Caco-2 (cell line): Measurements from ENCODE around the gene YIPF6. TPM values are rescaled to one million over a fixed set of nuclear protein-coding genes. Genes with fewer than 3 reads are reported as not detected.
"Not testable (repeated sequence)": the region's sequence is repeated elsewhere in the genome, so short reads cannot be mapped to it uniquely, and the experiment has no call there.

Source experiments
- BruUV-seq: library from RNA; stranded (reverse); fragments of 400-500 nt; replicated peaks from 2 replicates; lab custom pipeline; 2021; lab: Mats Ljungman, UMichigan
- CTCF ChIA-PET: fragments of 300-600 bp; sonication (Branson Sonifier 250); formaldehyde crosslinking; loops from one replicate; lab custom pipeline; 2022; ENCODE audit warnings: antibody characterized with exemption; lab: Charles Lee
- POLR2A ChIA-PET: fragments of 300-600 bp; sonication (Branson Sonifier 250); formaldehyde crosslinking; loops from one replicate; lab custom pipeline; 2022; ENCODE audit warnings: antibody characterized with exemption; lab: Charles Lee
- DNase-seq, 2 experiments: peaks; one replicate each; pipeline versions ENCODE4 v3.0.0 to v3.0.0-alpha.2; 2020 to 2022
- H3K27me3 ChIP-seq: replicated peaks from 2 replicates; pipeline ENCODE4 v1.6.0; 2011; ENCODE audit warnings: low read length; ENCODE audit not compliant: control insufficient read depth, insufficient read depth
- H3K36me3 ChIP-seq: 2 replicates; pipeline ENCODE4 v1.5.1; 2011; ENCODE audit warnings: low read length; ENCODE audit not compliant: control insufficient read depth, insufficient read depth
- H3K4me1 ChIP-seq: fragments of 250-450 bp; sonication (Bioruptor Pico); 2 replicates; pipeline ENCODE4 v1.5.1; 2020; ENCODE audit warnings: mild to moderate bottlenecking
- H3K4me3 ChIP-seq: 2 replicates; pipeline ENCODE4 v1.5.1; 2011; ENCODE audit warnings: low read depth, mild to moderate bottlenecking, control low read depth, low read length
- H3K9me3 ChIP-seq: fragments of 250-450 bp; sonication (Bioruptor Pico); 2 replicates; pipeline ENCODE4 v1.5.1; 2020; ENCODE audit warnings: mild to moderate bottlenecking, moderate library complexity
- H3K27ac Mint-ChIP-seq: one replicate; pipeline ENCODE4 v1.8.0; 2022; ENCODE audit warnings: mixed read lengths; ENCODE audit not compliant: unreplicated experiment
- H3K27me3 Mint-ChIP-seq: one replicate; pipeline ENCODE4 v1.8.0; 2022; ENCODE audit warnings: mixed read lengths; ENCODE audit not compliant: insufficient read depth, unreplicated experiment
- H3K36me3 Mint-ChIP-seq: one replicate; pipeline ENCODE4 v1.8.0; 2022; ENCODE audit warnings: mild to moderate bottlenecking, mixed read lengths; ENCODE audit not compliant: insufficient read depth, unreplicated experiment
- H3K4me1 Mint-ChIP-seq: one replicate; pipeline ENCODE4 v1.8.0; 2022; ENCODE audit warnings: low read depth, mixed read lengths; ENCODE audit not compliant: unreplicated experiment
- H3K4me3 Mint-ChIP-seq: one replicate; pipeline ENCODE4 v1.8.0; 2022; ENCODE audit warnings: mild to moderate bottlenecking, moderate library complexity, mixed read lengths; ENCODE audit not compliant: unreplicated experiment
- H3K9me3 Mint-ChIP-seq: one replicate; pipeline ENCODE4 v1.8.0; 2022; ENCODE audit warnings: mixed read lengths; ENCODE audit not compliant: unreplicated experiment
- intact Hi-C: fragments of 100-400 bp; cut with micrococcal nuclease; formaldehyde crosslinking; loops from one replicate; pipeline ENCODE4 v1.10.0; 2022; ENCODE audit not compliant: unreplicated experiment
- total RNA-seq: library from RNA; stranded (reverse); gene quantifications from 2 replicates; pipeline ENCODE4 v1.2.3, GENCODE V29; 2022
- TF ChIP-seq, protein P1 (sequence below), 2 experiments: fragments of 200-600 bp in 1 of 2; IDR thresholded peaks; 1 replicate in 1 of 2; 2 replicates in 1 of 2; pipeline versions ENCODE4 v1.5.1 to v1.8.0; 2011 to 2022; ENCODE audit warnings: antibody characterized with exemption in 1 of 2, control low read depth in 1 of 2, inconsistent platforms in 1 of 2, low read depth in 1 of 2, low read length in 1 of 2, mild to moderate bottlenecking in 1 of 2, moderate library complexity in 1 of 2; ENCODE audit not compliant: insufficient read depth in 1 of 2, severe bottlenecking in 1 of 2, unreplicated experiment in 1 of 2

Gene YIPF6
- total RNA-seq, 1 experiment from 2014 or later, result 43.5 TPM

- H3K36me3 Mint-ChIP-seq, result peaks cover 25% of the 10 kb centered on the region
- no peak overlapping the region for H3K4me3 Mint-ChIP-seq
- no peaks in the 10 kb centered on the region for H3K4me1 ChIP-seq
- no peaks in the 10 kb centered on the region for H3K27me3 Mint-ChIP-seq
- H3K4me1 Mint-ChIP-seq, result peaks cover 7% of the 10 kb centered on the region
- no peak overlapping the region for H3K27ac Mint-ChIP-seq
- DNase-seq, result no peak
- TF ChIP-seq, protein P1, sequence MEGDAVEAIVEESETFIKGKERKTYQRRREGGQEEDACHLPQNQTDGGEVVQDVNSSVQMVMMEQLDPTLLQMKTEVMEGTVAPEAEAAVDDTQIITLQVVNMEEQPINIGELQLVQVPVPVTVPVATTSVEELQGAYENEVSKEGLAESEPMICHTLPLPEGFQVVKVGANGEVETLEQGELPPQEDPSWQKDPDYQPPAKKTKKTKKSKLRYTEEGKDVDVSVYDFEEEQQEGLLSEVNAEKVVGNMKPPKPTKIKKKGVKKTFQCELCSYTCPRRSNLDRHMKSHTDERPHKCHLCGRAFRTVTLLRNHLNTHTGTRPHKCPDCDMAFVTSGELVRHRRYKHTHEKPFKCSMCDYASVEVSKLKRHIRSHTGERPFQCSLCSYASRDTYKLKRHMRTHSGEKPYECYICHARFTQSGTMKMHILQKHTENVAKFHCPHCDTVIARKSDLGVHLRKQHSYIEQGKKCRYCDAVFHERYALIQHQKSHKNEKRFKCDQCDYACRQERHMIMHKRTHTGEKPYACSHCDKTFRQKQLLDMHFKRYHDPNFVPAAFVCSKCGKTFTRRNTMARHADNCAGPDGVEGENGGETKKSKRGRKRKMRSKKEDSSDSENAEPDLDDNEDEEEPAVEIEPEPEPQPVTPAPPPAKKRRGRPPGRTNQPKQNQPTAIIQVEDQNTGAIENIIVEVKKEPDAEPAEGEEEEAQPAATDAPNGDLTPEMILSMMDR (IDR thresholded peaks at IDR 0.05; ENCODE audit: insufficient read depth in 1 of 2, low read depth in 1 of 2, low read length in 1 of 2, severe bottlenecking in 1 of 2, unreplicated experiment in 1 of 2), result no peak
- ChIA-PET CTCF (no interaction called here), POLR2A (no interaction called here)
- H3K36me3 ChIP-seq, result no peaks in the 10 kb centered on the region
- no peaks in the 10 kb centered on the region for H3K27me3 ChIP-seq
- intact Hi-C loops, result no loop called here
- H3K4me3 ChIP-seq, result no peak overlapping the region
- no TSS peak for BruUV-seq
- no peaks in the 10 kb centered on the region for H3K9me3 ChIP-seq
- H3K9me3 Mint-ChIP-seq, result no peaks in the 10 kb centered on the region
Measured at GRCh38 chrX:68506649-68507048, 7.8 kb downstream of the YIPF6 start.

- Histone ChIP-seq H3K9me3 (no peaks in the 10 kb centered on the region), H3K36me3 (no peaks in the 10 kb centered on the region), H3K4me3 (no peak overlapping the region), H3K27me3 (no peaks in the 10 kb centered on the region), H3K4me1 (no peaks in the 10 kb centered on the region)
- ChIA-PET CTCF (interaction anchor here (0.7 to 1.5 kb wide), 2 partner anchors 8 to 201 kb away, joined by 3 to 5 read pairs; no protein-coding TSS in a partner anchor), POLR2A (no interaction called here)
- Mint-ChIP-seq H3K4me3 (no peak overlapping the region), H3K4me1 (peaks cover 7% of the 10 kb centered on the region), H3K27me3 (no peaks in the 10 kb centered on the region), H3K36me3 (peaks cover 27% of the 10 kb centered on the region), H3K27ac (no peak overlapping the region), H3K9me3 (no peaks in the 10 kb centered on the region)
- TF ChIP-seq, protein P1 (IDR thresholded peaks at IDR 0.05; ENCODE audit: insufficient read depth in 1 of 2, low read depth in 1 of 2, low read length in 1 of 2, severe bottlenecking in 1 of 2, unreplicated experiment in 1 of 2), result no peak
- no peak for DNase-seq
- no TSS peak for BruUV-seq
- intact Hi-C loops, result no loop called here
Measured at GRCh38 chrX:68508799-68509198, 9.9 kb downstream of the YIPF6 start.

GRCh38 chrX:68511255-68511654 lies 12.4 kb downstream of the YIPF6 start:
- Mint-ChIP-seq H3K9me3 (no peaks in the 10 kb centered on the region), H3K4me3 (no peak overlapping the region), H3K27ac (no peak overlapping the region), H3K36me3 (peaks cover 34% of the 10 kb centered on the region), H3K4me1 (peaks cover 7% of the 10 kb centered on the region), H3K27me3 (no peaks in the 10 kb centered on the region)
- Histone ChIP-seq H3K4me3 (no peak overlapping the region), H3K27me3 (no peaks in the 10 kb centered on the region), H3K36me3 (no peaks in the 10 kb centered on the region), H3K4me1 (no peaks in the 10 kb centered on the region), H3K9me3 (no peaks in the 10 kb centered on the region)
- DNase-seq, result peak in 1 of 2 experiments; percentile 55
- ChIA-PET CTCF (interaction anchor here (0.7 kb wide), 1 partner anchor 199 kb away, joined by 5 read pairs; no protein-coding TSS in a partner anchor), POLR2A (no interaction called here)
- intact Hi-C loops, result loop anchor here (1.0 to 5.0 kb wide), 3 partner anchors 186 to 314 kb away; no protein-coding TSS in a partner anchor
- BruUV-seq, result no TSS peak
- TF ChIP-seq, protein P1 (IDR thresholded peaks at IDR 0.05; ENCODE audit: insufficient read depth in 1 of 2, low read depth in 1 of 2, low read length in 1 of 2, severe bottlenecking in 1 of 2, unreplicated experiment in 1 of 2), result peak; percentile 63 to 66

DNA sequence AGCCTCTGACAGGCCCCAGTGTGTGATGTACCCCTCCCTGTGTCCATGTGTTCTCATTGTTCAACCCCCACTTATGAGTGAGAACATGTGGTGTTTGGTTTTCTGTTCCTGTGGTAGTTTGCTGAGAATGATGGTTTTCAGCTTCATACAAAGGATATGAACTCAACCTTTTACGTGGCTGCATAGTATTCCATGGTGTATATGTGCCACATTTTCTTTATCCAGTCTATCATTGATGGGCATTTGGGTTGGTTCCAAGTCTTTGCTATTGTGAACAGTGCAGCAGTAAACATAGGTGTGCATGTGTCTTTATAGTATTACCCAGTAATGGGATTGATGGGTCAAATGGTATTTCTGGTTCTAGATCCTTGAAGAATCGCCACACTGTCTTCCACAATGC lies 25.8 kb downstream of the YIPF6 start:
- H3K9me3 ChIP-seq, H3K27me3 ChIP-seq, H3K4me3 ChIP-seq, intact Hi-C loops, DNase-seq, H3K27me3 Mint-ChIP-seq, POLR2A ChIA-PET, H3K36me3 ChIP-seq, CTCF ChIA-PET, BruUV-seq, H3K27ac Mint-ChIP-seq, H3K4me1 Mint-ChIP-seq, H3K9me3 Mint-ChIP-seq, H3K4me3 Mint-ChIP-seq, H3K4me1 ChIP-seq: not testable (repeated sequence)
- peaks cover 36% of the 10 kb centered on the region for H3K36me3 Mint-ChIP-seq
